ENCODE results near the gene GDF10. TPM values are rescaled to one million over a fixed set of nuclear protein-coding genes. Genes with fewer than 3 reads are reported as not detected.

The GDF10 gene
- 10.0 TPM for total RNA-seq

GRCh38 chr10:47299611-47300428, at the start of gene GDF10:
GDF10 (plus strand) TSS chr10:47300197; CDS start chr10:47300652, 455 bp downstream.

GRCh38 chr10:47322300-47323061, 22.5 kb downstream of the GDF10 start, which contains the start of gene GDF2:
GDF2 (plus strand) TSS chr10:47322454; CDS start chr10:47322669, 215 bp downstream.

GRCh38 chr10:47348138-47348651, 48.2 kb downstream of the GDF10 start, which contains the start of gene RBP3:
RBP3 (plus strand) TSS chr10:47348363; CDS start chr10:47348485, 122 bp downstream.

Other genes with a start within 250 kb of the GDF10 start
- gene GDF2, start 22.3 kb downstream of the GDF10 start, total RNA-seq, result not detected
- gene RBP3, start 48.2 kb downstream of the GDF10 start, total RNA-seq, result 348 TPM
- gene ZNF488, start 84.1 kb downstream of the GDF10 start, total RNA-seq, result 7.5 TPM
- 0.88 TPM for gene ANXA8, start 183.9 kb downstream of the GDF10 start, total RNA-seq
- not detected for gene FAM25G, start 191.5 kb downstream of the GDF10 start, total RNA-seq
- 3.0 TPM for gene AGAP9, start 223.4 kb downstream of the GDF10 start, total RNA-seq